ENCODE measurements around the gene BIRC3. TPM values are rescaled to one million over a fixed set of nuclear protein-coding genes. Genes with fewer than 3 reads are reported as not detected.
A peak's percentile ranks its signal among the peaks of the same experiment; 100 is the strongest.

BIRC3 gene
- total RNA-seq, 2 experiments from 2014 or later, result 115 to 124 TPM

- peak overlapping the region; percentile 29 for H3K4me3 ChIP-seq (ENCODE audit: low read length)
These were observed 4.6 kb upstream of the BIRC3 start for GRCh38 chr11:102312667-102313066.

GRCh38 chr11:102313238-102313940, 3.9 kb upstream of the BIRC3 start:
- Histone ChIP-seq H3K9me3 (ENCODE audit: control insufficient read depth in 1 of 2, insufficient read depth in 1 of 2, low read length in 2 of 2) (no peaks in the 10 kb centered on the region), H3K36me3 (ENCODE audit: insufficient read depth, low read length) (no peaks in the 10 kb centered on the region), H3K27ac (ENCODE audit: low read depth in 1 of 2, low read length in 2 of 2) (peak overlapping the region; percentile 29 to 85), H3K4me3 (ENCODE audit: low read length) (peak overlapping the region; percentile 29), H3K4me1 (ENCODE audit: insufficient read depth, low read length) (peaks cover 33% of the 10 kb centered on the region), H3K27me3 (ENCODE audit: control insufficient read depth in 1 of 2, insufficient read depth in 2 of 2, low read length in 2 of 2) (no peaks in the 10 kb centered on the region)
- TF ChIP-seq CTCF (IDR thresholded peaks at IDR 0.05), result no peak
- intact Hi-C loops (cut with DNase I, micrococcal nuclease), result no loop called here
- H3K9me3 Mint-ChIP-seq, result no peaks in the 10 kb centered on the region
- peak overlapping the region; percentile 52 for H3K4me3 Mint-ChIP-seq
- peaks cover 12% of the 10 kb centered on the region for H3K36me3 Mint-ChIP-seq (ENCODE audit: low read depth)
- no peak for ATAC-seq (ENCODE audit: poor library complexity)
- H3K4me1 Mint-ChIP-seq (ENCODE audit: low read depth), result peaks cover 54% of the 10 kb centered on the region
- ChIA-PET CTCF (interaction anchor here (1.5 to 16.1 kb wide), 3 partner anchors 7 to 28 kb away, joined by 4 to 185 read pairs (median 23); no protein-coding TSS in a partner anchor), POLR2A (interaction anchor here (1.0 to 9.0 kb wide), 2 partner anchors 13 to 22 kb away, joined by 6 to 156 read pairs; no protein-coding TSS in a partner anchor)
- H3K27me3 Mint-ChIP-seq, result no peaks in the 10 kb centered on the region
- H3K27ac Mint-ChIP-seq, result peak overlapping the region; percentile 87
- peak in 4 of 14 experiments; percentile 28 to 66 (median 54) for DNase-seq

More at GRCh38 chr11:102312667-102313066, 4.6 kb upstream of the BIRC3 start:
- POLR2A ChIA-PET, result interaction anchor here (1.2 to 9.0 kb wide), 2 partner anchors 9 to 21 kb away, joined by 3 to 156 read pairs; no protein-coding TSS in a partner anchor
- no peak for TF ChIP-seq CTCF (IDR thresholded peaks at IDR 0.05)
- Histone ChIP-seq H3K27me3 (ENCODE audit: control insufficient read depth in 1 of 2, insufficient read depth in 2 of 2, low read length in 2 of 2) (no peaks in the 10 kb centered on the region), H3K4me1 (ENCODE audit: insufficient read depth, low read length) (peaks cover 33% of the 10 kb centered on the region), H3K36me3 (ENCODE audit: insufficient read depth, low read length) (no peaks in the 10 kb centered on the region), H3K27ac (ENCODE audit: low read depth in 1 of 2, low read length in 2 of 2) (peak overlapping the region in 1 of 2 donors; percentile 85), H3K9me3 (ENCODE audit: control insufficient read depth in 1 of 2, insufficient read depth in 1 of 2, low read length in 2 of 2) (no peaks in the 10 kb centered on the region)
- H3K27ac Mint-ChIP-seq, result peak overlapping the region; percentile 87
- H3K36me3 Mint-ChIP-seq (ENCODE audit: low read depth), result peaks cover 8% of the 10 kb centered on the region
- H3K4me3 Mint-ChIP-seq, result peak overlapping the region; percentile 58
- intact Hi-C loops (cut with DNase I, micrococcal nuclease), result no loop called here
- CTCF ChIA-PET, result interaction anchor here (1.5 to 16.1 kb wide), 2 partner anchors 18 to 29 kb away, joined by 4 to 185 read pairs; no protein-coding TSS in a partner anchor
- peaks cover 54% of the 10 kb centered on the region for H3K4me1 Mint-ChIP-seq (ENCODE audit: low read depth)
- H3K9me3 Mint-ChIP-seq, result no peaks in the 10 kb centered on the region
- peak in 2 of 14 experiments; percentile 39 to 68 for DNase-seq
- no peak for ATAC-seq (ENCODE audit: poor library complexity)
- H3K27me3 Mint-ChIP-seq, result no peaks in the 10 kb centered on the region

- ATAC-seq (ENCODE audit: poor library complexity) (no peak), DNase-seq (no peak)
- Mint-ChIP-seq H3K4me1 (ENCODE audit: low read depth) (peaks cover 59% of the 10 kb centered on the region), H3K36me3 (ENCODE audit: low read depth) (peaks cover 26% of the 10 kb centered on the region), H3K27me3 (no peaks in the 10 kb centered on the region), H3K9me3 (no peaks in the 10 kb centered on the region), H3K27ac (peak overlapping the region; percentile 93), H3K4me3 (peak overlapping the region; percentile 32)
- H3K4me1 ChIP-seq (ENCODE audit: insufficient read depth, low read length), result peaks cover 36% of the 10 kb centered on the region
- H3K9me3 ChIP-seq (ENCODE audit: control insufficient read depth in 1 of 2, insufficient read depth in 1 of 2, low read length in 2 of 2), result no peaks in the 10 kb centered on the region
- no peaks in the 10 kb centered on the region for H3K27me3 ChIP-seq (ENCODE audit: control insufficient read depth in 1 of 2, insufficient read depth in 2 of 2, low read length in 2 of 2)
- H3K4me3 ChIP-seq (ENCODE audit: low read length), result no peak overlapping the region
- H3K36me3 ChIP-seq (ENCODE audit: insufficient read depth, low read length), result no peaks in the 10 kb centered on the region
- ChIA-PET POLR2A (interaction anchor here (1.0 to 9.0 kb wide), 4 partner anchors 9 to 23 kb away, joined by 3 to 156 read pairs (median 4); no protein-coding TSS in a partner anchor), CTCF (interaction anchor here (3.6 to 16.1 kb wide), 2 partner anchors 8 to 20 kb away, joined by 23 to 185 read pairs; no protein-coding TSS in a partner anchor)
- intact Hi-C loops (cut with DNase I, micrococcal nuclease), result no loop called here
- TF ChIP-seq CTCF (IDR thresholded peaks at IDR 0.05), result no peak
- no peak overlapping the region for H3K27ac ChIP-seq (ENCODE audit: low read depth in 1 of 2, low read length in 2 of 2)
These were observed 2.5 kb upstream of the BIRC3 start for GRCh38 chr11:102314784-102315183.

All from CD4-positive, alpha-beta T cell (primary cell).